Middle frontal gyrus (tissue), 1 donor: ENCODE results near the gene ANKAR.
"Not testable (repeated sequence)": the region's sequence is repeated elsewhere in the genome, so short reads cannot be mapped to it uniquely, and the experiment has no call there.

Source experiments
- DNase-seq: peaks from one replicate; pipeline ENCODE4 v3.0.0-alpha.2; 2015; ENCODE audit warnings: low spot score; ENCODE audit errors: extremely low spot score

ANKAR gene, protein sequence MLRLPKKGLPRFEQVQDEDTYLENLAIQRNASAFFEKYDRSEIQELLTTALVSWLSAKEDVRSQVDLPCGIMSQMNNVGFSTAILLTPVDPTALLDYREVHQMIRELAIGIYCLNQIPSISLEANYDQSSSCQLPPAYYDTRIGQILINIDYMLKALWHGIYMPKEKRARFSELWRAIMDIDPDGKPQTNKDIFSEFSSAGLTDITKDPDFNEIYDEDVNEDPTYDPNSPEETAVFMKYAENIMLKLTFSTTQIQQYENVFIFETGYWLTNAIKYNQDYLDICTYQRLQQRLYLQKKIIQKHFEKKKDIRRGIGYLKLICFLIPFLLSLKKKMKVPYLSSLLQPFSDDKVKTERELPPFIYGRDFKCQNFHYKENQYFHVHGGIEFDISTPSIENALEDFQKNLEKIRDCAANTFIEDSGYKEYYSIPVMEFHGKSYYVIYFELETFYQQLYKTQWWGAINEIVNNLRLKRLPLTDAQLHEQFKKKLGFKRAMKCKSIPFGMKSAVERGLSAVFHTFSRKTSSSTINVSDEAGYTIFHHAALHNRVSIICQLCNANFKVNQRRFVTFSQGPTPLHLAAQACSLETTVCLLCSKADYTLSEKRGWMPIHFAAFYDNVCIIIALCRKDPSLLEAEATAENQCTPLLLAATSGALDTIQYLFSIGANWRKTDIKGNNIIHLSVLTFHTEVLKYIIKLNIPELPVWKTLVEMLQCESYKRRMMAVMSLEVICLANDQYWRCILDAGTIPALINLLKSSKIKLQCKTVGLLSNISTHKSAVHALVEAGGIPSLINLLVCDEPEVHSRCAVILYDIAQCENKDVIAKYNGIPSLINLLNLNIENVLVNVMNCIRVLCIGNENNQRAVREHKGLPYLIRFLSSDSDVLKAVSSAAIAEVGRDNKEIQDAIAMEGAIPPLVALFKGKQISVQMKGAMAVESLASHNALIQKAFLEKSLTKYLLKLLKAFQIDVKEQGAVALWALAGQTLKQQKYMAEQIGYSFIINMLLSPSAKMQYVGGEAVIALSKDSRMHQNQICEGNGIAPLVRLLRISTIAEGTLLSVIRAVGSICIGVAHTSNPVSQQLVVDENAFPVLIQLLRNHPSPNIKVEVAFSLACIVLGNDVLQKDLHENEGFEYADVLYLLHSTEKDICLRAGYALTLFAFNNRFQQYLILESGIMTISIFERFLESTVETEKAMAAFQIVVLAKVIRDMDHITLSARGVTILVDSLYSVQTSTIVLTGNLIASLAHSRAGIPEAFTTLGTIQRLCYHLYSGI (N-terminal part only)

GRCh38 chr2:189674374-189675112, at the start of gene ANKAR:
Gene ANKAR, plus strand, starts transcription at chr2:189674670. Its CDS starts 1,821 bp downstream, at chr2:189676491.
- peak; percentile 78 for DNase-seq

GRCh38 chr2:189625636-189626035, 48.8 kb upstream of the ANKAR start:
- no peak for DNase-seq

GRCh38 chr2:189627789-189628188, 46.7 kb upstream of the ANKAR start:
- no peak for DNase-seq

- no peak for DNase-seq
These were observed 45.5 kb upstream of the ANKAR start for GRCh38 chr2:189628817-189629530.

DNA sequence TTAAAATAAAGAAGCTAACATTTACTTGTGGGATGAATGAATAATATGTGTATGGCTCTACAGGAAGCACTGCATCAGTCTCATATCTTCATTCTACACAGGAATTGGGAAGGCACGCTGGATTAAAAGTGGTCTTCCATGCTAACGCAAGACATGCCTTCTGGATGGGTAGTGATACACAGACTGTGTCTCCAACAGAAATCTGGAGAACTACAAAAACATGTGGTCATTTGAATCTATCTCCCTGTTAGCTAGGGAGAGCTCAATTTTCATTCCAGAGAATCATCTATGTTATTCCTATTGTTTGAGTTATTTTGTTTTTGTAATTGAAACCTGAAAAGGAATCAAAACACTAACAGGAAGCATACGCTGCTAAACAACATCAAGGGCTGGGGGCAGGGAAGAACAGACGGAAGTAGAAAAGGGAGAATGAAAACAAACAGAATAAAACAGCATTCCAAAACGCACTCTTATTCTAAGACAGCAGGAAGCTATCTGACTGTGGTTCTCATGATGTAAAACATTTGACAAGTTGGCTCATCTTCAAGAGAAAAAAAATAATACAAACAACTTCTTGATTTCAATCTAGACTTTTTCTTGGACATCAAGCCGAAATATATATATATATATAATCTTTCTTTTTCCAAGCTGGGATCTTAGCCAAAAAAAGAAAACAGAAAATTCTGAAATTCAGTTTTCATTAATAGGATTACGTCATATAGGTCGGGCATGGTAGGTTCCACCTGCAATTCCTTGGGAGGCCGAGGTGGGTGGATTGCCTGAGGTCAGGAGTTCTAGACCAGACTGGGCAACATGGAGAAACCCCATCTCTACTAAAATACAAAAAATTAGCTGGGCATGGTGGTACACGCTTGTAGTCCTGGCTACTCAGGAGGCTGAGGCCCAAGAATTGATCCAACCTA, 44.7 kb upstream of the ANKAR start:
- no peak for DNase-seq

- no peak for DNase-seq
These were observed 42.6 kb upstream of the ANKAR start for GRCh38 chr2:189631849-189632248.

DNA sequence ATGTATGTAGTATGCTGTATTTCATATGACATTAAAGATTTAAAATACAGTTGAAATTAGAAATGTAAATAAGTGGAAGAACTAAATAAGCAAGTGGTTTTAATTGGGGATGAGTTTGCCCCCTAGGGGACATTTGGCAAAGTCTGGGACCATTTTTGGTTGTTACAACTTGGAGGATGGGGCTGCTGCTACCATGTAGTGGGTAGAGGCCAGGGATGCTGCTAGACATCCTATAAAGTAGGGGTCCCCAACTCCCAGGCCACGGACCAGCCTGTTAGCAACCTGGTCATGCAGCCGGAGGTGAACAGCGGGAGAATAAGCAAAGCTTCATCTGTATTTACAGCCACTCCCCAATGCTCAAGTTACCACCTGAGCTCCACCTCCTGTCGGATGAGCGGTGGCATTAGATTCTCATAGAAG, 41.1 kb upstream of the ANKAR start:
- DNase-seq, result no peak

DNA sequence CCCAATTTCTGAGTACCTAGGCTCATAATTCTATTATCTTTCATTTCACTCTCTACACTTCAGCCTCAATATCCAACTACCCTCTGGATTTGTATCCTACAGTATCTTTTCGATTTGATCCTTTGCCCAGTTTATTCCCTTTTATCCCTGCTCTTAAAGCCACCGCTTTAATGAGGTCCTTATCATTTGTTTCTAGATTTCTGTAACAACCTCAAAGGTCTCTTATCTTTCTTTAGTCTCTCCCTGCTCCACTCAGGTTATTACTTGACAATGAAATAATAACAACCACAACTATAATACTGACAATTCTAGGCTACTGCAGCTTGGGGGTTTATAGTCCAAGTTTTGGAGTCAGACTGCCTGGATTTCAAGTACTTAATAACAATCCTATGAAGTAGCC, 39.1 kb upstream of the ANKAR start:
- no peak for DNase-seq

DNA sequence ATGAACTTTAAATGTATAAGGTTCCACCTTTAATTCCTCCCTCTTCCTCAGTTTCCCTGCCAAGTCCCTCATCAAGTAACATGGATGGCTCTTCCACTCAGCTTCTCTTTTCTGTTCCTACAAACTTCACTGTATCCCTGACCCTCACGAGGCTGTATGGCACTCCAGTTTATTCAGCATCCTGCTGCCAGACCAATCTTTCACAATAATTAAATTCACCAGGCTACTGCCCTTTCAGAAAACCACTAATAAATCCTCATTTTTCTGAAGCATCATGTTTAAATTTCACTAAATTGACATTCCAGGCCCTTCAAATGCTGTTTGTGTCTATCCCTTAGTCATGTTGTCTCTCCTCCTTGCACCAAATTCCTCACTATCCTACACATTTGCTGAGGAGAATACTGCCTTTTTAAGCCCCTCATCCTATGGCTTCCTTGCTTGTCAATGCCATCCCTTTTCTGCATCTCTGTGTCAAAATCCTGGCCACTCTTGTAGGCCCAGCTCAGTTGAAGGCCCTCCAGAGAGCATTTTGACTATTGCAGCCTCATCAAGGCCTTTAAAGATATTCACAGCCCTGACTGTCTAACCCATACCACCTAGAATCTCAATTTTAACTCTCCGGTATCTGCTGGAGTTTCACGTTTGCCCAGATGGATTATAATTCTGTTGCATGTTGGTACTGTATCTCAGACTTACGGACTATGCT, 36.0 kb upstream of the ANKAR start:
- no peak for DNase-seq

DNA sequence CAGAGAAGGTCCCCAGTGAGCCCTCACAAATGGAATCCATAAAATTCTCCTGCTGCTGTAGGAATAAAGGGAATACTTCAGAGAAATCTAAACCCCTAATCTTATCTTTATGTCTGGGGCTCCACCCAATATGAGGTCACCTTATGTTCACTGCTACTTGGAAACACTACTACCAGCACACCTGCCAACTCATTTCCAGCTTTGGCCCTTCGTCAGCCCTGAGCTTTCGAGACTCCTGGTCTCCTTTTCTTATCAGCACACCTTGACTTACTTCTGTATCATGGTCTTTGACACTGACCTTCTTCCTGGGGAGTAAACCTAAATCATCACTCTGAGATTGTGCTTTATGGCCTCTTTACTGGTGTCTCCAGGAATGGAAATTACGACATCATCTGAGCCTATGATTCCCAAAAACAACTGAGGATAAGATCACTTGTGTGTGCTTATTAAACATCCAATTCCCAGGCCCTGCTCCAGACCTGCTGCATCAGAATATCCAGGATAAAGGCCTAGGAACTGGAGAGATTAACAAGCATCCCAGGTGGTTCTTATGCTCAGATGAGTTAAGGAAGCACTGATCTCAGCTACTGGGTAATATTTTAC, 35.4 kb upstream of the ANKAR start:
- DNase-seq, result no peak

- no peak for DNase-seq
These were observed 33.5 kb upstream of the ANKAR start for GRCh38 chr2:189641002-189641401.

DNA sequence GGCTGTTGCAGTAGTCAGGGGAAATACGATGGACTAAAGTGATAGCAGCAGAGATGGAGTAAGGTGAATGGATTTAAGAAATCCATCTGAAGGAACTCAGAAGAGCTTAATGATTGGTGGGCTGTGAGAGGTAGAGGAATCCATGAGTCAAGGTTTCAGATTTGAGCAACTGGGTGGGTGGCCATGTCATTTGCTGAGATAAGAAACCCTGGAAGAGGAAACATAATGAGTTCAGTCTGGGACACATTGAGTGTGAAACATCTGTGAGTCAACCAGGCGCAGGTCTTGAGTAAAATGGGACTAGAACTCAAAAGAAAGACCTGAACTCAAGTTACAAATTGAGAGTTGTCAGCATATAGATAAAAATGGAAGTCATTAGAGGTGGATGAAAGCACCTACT, 32.9 kb upstream of the ANKAR start:
- no peak for DNase-seq

DNA sequence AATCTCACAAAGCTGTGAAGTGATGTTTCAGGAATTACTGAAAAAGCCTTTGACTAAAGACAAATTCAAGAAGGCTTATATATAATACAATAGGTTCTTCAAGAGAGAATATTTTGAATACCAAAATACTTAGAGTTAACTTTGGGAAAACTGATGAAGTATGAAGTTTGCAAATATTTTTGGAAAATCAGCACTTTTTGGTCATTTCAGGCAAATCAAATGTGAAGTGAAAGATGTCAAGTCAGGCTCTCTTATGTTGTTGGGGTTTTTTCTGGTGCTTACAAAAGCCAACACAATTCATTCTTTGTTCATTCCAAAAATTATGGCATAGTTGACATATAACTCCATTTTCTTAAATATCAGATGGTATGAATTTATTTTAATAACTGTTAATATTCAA, 27.9 kb upstream of the ANKAR start:
- DNase-seq, result no peak

DNA sequence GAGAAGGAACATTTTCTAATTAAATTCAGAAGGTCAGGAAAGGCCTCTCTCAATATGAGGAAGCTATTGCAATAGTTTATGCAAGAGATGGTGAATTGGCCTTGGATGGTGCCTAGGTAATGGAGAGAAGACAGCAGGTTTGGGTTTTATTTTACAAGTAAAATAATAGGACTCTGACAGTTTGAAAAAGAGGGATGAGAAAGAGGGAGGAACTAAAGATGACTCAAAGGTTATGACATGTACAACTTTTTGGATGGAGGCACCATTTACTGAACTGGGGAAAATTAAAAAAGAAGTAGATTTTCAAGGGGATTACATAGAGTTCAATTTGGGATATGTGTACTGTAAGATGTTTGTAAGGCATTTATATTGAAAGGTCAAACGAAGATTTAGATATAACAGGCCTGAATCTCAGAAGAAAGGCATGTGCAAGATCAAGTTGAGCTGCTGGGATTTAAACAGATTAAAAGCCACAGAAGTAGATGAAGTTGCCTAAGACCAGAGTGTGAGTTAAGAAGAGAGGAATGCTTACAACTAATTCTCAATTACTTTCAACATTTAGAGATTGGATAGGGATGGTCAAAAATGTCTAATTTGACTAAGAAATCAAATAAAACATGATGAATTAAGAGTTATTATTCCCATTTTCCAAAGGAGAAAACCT, 25.5 kb upstream of the ANKAR start:
- DNase-seq, result no peak

- DNase-seq, result no peak
These were observed 23.2 kb upstream of the ANKAR start for GRCh38 chr2:189651284-189651683.

DNA sequence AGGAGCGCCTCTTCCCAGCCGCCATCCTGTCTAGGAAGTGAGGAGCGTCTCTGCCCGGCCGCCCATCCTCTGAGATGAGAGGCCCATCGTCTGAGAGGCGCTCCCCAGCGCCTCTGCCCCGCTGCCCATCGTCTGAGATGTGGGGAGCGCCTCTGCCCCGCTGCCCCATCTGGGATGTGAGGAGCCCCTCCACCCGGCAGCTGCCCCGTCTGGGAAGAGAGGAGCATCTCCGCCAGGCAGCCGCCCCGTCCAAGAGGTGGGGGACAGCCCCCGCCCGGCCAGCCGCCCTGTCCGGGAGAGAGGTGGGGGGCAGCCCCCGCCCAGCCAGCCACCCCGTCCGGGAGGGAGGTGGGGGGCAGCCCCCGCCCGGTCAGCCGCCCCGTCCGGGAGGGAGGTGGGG, 21.0 kb upstream of the ANKAR start:
- DNase-seq, result not testable (repeated sequence)

GRCh38 chr2:189654641-189655040, 19.8 kb upstream of the ANKAR start:
- no peak for DNase-seq

- no peak for DNase-seq
These were observed 16.6 kb upstream of the ANKAR start for GRCh38 chr2:189657867-189658266.
